HG02870 (cell line): ENCODE results near the gene SPART.
"Not testable (repeated sequence)": the region's sequence is repeated elsewhere in the genome, so short reads cannot be mapped to it uniquely, and the experiment has no call there.

ENCODE experiments used
- ATAC-seq: cut with Tn5 transposase; IDR thresholded peaks from one replicate; pipeline ENCODE4 v1.9.1; 2021; ENCODE audit warnings: mild to moderate bottlenecking, moderate library complexity; ENCODE audit not compliant: unreplicated experiment

SPART gene

DNA sequence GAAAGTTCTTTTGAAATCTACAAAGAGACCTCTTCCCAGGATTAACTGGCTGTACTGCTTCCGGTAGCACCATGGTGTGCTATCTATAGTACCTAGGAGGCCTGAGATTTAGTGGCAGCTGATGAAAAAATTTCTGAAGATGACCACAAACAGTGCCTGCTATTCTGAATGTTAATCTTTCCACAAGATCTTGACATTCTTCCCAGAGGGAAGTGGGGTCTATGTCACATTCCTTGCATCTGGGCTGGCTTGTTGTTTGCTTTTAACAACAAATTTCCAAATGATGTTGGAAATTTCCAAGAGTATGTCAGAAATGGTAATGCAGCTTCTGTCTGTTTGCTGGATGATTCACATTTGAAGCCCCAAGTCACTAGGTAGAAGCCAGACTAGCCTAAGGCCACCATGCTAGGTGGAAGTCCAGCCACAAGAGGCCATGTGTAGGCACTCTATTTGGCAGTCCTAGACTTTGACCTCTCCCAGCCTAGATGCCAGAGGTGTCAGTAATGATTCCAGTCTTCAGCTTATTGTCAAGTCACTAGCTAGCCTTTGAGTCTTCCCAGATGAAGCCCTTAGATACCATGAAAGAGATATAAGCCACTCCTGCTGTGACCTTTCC, 22.1 kb downstream of the SPART start:
- ATAC-seq, result no peak

DNA sequence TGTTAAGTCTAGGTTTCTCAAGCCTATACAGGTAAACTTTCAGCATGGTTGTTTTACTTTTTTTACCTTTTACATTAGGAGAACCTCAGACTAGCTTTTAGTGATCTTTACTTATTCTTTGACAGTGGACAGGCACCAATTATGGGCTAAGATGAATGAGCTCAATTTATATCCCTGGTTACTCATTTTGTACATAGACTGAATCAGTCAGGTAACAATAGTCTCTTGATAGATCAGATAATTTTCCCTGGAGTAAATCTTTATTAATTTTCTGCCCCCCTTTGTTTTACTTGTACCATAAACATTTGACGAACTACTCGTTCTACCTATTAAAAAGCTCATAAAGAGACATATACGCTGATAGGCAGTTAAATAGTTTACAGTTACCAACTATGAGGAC, 22.8 kb downstream of the SPART start:
- no peak for ATAC-seq

DNA sequence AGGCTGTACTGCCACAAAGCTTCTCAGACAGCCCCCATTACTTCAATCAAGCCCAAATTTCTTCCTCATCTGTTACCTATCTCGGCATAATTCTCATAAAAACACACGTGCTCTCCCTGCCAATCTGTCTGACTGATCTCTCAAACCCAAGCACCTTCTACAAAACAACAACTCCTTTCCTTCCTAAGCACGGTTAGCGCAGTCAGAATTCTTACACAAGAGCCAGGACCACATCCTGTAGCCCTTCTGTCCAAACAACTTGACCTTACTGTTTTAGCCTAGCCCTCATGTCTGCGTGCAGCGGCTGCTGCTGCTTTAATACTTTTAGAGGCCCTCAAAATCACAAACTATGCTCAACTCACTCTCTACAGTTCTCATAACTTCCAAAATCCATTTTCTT, 26.4 kb downstream of the SPART start:
- not testable (repeated sequence) for ATAC-seq

DNA sequence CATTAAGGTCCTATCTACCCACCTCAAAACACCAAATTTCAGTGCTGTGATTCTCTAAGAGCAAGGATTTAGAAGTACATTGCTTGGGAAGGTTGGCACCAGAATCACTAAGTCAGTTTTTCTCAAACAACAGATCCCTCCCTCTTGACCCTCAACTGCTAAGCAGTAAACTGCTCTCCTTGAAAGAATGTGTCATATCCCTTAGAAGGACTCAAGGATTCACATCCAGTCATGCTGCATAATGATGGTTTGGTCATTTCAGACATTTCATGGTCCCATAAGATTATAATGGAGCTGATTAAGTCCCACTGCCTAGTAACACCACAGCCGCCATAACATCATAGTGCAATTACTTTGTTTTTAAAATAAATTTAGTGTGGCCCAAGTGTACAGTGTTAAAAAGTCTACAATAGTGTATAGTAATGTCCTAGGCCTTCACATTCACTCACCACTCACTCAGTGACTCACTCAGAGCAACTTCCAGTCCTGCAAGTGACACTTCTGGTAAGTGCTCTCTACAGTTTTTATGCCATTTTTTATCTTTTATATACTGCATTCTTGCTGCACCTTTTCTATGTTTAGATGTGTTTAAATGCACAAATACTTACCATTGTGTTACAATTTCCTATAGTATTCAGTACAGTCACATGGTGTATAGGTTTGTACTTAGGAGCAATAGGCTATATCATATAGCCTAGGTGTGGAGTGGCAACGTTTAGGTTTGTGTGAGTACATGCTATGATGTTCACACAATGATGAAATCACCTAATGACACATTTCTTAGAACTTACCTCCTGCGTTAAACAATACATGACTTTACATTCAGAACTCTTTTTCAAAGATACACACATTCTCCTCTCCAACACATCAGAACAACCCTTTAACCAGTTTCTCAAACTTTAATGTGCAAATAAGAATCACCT, 32.9 kb downstream of the SPART start:
- ATAC-seq, result no peak

DNA sequence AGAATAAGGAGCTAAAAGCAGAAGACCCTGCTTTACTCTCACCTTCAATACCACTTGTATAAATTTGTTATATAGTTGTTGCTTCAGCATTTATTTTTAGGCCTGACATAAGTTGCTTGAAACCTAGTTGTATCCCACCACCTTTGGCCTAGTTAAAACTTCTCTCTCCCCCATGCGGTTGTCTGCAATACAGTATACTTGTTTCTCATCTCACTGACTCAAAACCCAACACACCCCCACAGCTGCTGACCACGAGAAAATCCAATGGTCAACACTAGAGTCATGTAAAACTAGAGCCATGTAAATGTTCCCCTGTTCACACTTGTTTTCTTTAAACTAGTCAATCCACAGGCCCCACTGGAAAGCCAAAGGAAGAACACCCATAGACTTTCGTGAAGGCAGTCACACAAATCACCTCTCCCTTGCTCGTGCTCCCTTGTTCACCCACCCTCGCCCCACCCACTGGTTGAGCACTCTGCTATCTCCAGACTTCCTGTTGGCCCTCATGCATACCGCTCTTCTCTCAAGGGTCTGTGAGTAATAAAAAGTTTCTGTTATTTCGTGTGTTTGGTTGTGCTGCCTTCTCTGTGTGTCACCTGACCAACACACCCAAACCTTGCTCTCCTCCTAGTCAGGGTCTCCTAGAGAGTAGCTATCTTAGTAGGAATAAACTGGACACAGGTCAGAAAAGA, 35.6 kb downstream of the SPART start:
- ATAC-seq, result no peak

DNA sequence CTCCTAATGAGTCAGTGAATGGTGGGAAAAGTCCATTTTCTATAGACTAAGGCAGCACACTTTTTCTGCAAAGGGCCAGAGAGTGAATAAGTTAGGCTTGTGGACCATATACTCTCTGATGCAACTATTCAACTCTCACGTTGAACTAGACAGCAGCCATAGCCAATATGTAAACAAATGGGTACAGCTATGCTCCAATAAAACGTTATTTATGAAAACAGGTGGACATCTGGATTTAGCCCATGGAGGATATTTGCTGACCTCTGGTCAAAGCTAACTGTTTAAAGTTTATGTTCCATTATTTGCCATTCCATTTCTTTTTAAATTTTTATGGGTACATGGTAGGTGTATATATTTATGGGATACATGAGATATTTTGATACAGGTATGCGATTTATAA, 43.9 kb downstream of the SPART start:
- no peak for ATAC-seq

DNA sequence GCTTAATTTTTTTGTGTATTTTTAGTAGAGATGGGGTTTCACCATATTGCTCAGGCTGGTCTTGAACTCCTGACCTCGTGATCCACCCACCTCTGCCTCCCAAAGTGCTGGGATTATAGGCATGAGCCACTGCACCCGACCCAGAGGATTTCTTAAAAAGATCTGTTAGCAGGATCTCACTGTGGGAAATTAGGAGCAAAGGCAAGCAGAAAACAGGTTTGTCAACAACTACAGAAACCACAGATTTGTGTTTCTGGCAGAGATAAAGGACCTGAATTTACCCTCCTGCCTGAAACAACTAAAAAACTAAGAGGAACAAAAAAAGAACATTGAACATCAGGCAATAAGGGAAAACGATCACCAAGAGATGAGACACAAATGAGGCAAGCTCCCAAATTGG, 46.7 kb downstream of the SPART start:
- not testable (repeated sequence) for ATAC-seq

DNA sequence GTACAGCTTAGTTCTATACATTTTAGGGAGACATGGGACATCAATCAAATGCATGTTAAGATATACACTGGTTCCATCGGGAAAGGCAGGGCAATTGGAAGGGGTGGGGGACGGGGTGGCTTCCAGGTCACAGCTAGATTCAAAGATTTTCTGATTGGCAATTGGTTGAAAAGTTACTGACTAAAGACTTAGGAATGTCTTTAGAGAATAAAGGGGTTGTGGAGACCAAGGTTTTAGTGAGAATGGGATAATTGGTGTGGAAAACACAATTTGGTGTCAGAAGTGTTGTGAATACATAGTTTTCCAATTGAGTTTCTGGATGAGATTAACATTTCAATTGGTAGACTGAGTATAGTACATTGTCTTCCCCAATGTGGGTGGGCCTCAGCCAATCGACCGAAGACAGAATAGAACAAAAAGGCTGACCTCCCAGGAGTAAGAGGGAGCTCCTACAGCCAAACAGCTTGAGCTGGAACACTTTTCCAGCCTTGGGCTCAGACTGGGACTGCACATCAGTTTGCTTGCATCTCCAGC, 47.6 kb downstream of the SPART start:
- no peak for ATAC-seq

DNA sequence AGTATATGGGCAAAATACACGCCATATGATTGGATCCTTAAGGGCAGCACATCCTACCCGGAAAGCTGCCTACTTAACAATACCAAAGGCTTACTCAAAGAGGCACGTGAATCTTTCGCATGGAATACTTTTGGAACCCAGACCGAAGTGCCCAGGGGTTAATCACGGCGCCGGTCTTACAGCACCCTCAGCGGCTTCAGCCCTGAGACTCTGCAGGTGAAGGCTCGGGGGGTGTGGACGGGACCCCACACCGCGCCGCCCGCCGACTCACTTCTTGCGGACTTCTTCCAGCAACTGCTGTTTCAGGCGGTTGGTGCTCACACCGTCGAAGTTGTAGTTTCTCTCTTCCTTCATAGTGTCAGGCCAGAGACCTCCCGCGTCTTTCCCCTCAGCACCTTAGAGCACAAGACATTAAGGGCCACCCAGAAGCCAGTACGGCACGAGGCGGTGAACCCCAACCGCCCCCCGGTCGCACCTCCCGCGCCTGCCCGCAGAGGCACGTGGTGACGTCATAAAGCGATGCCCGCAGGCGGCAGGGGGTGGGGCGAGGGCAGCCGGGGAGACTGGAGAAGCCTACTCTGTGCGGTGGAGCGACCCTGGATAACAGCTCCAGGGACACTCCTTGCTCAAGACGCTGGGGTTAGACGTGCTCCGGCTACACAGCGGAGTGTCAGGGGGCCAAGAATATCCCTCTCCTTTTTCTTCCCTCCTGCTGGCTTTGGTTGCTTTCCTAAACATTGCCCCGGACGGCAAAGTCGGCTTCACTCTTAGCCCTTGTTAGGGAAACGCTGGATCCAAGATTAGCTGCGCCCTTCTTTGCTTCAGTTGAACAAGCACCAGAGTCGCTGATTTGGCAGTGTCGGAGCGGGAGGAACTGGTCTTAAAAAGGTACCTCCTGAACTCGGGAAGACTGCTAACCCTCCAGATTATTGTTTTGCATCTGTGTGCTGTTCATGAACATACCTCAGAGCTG, 48.5 kb downstream of the SPART start, which contains the start of gene CCDC169:
CCDC169 (minus strand) TSS at position 449 of the 973 bp plus-strand sequence; CDS start at position 354, 95 bp downstream.
- ATAC-seq, result no peak

DNA sequence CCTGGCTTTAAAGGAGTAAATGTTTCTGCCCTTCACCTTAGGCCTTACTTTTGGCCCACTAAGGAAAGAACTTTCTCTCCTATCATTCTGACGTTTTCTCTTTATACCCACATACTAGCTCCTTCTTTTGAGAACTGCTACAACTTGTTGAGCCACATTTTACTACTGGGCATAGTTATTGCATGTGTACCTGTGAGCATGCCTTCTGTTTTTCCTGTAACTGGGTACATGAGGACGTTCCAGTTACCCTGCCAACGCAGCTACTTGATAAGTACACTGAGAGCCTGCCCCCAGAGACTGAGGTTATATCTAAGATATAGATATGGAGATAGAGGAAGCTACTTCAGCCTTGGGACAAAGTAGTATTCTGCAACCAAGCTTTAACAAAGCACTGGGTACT, 52.1 kb downstream of the SPART start:
- ATAC-seq, result no peak

DNA sequence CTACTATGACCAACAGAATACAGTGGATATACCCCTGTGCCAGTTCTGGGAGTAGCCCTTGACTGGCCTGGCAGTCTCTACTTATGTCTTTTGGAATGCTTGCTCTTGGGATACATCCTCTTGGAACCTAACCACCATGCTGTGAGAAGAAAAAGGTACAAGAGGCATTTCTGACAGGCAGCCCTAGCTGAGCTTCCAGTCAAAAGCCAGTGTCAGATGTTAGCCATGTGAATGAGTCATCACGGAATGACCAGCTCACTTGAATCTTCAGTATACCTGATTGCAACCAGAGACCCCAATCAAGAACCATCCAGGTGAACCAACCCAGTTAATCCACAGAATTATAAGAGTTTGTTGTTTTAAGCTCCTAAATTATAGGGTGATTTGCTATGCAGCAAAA, 52.7 kb downstream of the SPART start:
- no peak for ATAC-seq

DNA sequence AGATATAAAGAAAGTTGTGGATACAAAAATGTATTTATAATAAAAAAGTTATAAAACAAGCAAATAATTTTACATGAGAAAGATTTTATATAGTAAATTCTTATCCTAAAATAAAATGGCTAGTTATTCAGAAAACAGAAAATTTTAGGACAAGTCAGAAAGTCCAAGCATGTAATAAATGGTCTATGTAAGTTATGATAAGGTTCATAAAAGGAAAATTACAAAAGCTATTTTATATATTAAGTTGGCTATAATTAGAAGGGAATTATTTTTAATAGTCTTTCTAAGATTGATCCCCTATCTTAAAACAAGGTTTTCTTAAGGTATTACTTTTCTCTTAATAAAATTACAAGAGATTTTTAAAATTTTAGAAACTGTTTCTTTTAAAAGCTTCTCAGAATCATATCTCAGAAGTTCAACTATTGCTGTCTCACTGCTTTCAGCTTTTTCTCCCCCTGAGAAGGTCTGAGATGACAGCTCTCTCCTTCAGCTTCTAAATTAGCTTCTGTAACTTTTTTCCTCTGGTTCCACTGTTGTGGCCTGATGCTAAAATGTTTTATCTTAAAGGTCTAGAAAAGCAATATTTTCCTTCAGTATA, 57.3 kb downstream of the SPART start:
- ATAC-seq, result no peak

DNA sequence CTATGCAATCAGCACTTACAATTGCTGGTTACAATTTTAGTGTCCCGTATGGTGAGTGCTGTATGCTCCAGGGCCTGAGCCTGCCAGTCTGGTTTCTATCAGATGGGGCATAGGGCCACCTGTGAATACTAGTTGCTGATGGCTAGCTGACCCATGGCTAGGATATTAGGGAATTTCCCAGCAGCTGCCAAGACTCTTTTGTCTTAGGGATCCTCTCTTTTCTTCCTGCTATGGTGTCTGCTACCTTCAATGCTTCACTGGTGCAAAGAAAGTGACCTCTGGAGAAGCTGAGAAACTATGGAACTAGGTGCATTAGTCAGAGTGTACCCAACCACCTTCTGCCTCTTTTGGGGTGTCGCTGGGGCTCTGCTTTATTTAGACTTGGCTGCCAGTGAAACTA, 60.2 kb downstream of the SPART start:
- no peak for ATAC-seq

DNA sequence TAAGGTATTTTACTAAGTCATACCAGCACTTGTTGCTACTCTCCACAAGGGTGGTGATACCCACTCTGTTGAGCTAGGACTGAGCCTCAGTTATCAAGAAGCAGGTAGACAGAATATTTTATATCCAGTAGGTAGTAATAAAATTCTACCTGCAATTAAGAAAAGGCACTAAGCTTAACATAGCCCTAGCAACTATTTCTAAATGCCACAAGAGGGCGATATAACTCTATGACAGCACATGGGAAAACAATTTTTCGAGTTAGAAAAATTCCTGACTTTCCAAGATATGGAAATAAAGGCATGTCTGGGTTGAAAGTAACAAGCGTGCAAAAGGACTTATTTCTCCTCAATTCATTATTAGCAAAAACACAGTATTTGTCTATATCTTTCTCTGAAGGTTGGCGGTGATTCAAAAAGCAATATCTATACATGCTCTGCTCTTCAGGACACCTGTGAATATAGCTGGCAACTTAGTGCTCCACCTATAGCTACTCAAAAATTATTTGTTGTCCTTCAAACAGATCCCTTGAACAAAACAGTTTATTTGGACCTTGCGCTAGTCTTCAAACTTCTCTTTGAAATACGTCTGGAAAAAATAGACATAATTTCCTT, 63.3 kb downstream of the SPART start:
- ATAC-seq, result no peak

DNA sequence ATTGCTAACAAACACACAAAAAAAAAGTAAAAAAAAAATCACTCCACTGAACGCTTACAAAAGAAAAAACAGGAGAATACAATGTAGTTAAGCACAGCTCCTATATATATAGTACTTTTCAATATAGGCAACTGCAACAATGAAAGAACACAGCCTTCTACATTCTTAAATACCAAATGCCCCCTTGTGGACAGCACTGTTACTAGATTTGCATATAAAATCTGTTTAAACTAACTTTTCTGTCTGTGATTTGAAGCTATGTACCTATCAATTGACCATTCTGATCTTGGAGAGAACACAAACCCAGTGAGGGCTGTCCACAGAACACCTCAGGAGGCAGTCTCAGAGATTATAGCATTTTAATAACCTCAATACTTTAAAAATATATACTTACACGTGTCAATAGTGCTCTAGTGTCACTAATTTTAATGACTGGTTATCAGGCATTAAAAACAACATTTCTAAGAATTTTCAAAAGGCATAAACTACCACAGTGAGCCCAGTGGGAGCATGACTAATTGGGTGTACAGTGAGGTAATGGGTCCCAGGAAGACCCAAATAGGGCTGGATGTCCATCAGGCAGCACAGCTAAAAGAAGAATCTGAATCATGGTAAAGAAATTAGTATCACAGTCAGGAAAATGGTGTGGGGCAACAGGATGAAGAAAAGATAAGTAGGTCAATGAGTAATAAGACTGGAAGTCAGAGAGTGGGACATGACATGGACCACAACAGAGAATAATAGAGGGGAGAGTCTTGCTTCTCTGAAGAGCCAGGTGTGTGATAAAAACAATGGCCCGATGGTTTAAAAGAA, 70.8 kb downstream of the SPART start:
- ATAC-seq, result no peak

DNA sequence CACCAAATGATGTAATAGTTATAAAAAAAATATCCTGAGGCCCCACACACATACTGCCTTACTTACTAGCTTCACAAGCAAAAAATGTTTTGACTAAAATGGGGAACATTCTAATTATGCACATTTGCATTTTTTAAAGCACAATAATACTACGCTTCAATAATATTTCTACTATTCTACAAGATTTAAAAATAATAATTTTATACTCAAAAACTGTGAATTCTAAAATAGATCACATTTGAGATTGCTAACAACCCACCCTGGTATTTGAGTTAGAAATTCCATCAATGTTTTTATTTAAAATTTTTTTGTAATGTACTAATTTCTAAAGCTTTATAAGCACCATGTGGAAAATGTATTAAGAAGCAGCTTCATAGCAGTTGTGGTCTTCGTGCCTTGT, 72.8 kb downstream of the SPART start:
- ATAC-seq, result no peak

DNA sequence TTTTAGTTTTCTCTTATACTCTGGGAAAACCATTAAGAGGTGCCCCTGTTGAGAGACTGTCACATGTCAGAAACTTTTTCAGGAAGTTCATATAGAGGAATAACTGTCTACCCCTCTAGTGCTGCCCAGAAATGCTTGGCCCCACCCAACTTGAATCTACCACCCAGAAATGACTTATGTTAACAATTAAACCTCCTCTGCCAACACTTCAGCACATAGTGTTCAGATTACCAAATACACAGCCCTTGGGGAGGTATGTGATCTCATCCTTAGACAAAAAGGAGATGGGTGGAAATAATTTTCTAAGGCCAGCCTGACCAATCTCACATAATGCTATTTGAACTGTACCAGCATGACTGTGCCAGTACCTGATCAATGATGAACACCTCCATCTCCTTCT, 84.2 kb downstream of the SPART start:
- no peak for ATAC-seq

DNA sequence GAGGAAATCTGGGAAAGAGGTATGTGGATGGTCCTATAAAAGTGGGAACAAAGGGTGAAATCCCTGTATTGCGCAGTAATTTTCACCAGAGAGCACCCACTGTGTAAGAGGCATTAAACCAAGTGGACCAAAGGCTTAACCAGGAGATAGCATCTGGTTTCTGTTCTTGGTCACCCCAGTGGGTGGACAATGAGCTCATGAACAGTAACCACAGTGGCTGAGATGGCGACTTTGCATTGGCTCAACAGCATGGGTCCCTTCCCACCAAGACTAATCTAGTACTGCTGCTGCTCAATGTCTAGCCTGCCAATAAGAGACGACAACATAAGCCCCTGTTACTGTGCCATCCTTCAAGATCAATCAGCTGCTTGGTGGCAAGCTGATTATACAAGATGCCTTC, 85.2 kb downstream of the SPART start:
- no peak for ATAC-seq
